CD4-positive, alpha-beta memory T cell (primary cell): Measurements from ENCODE around the gene MTARC1. TPM values are rescaled to one million over a fixed set of nuclear protein-coding genes. Genes with fewer than 3 reads are reported as not detected.

Source experiments
- CTCF ChIA-PET: fragments of 350-600 bp; sonication (Branson Sonifier 250); formaldehyde crosslinking; loops from one replicate; lab custom pipeline; 2021; ENCODE audit warnings: inconsistent platforms; ENCODE audit not compliant: partially characterized antibody; lab: Charles Lee
- POLR2A ChIA-PET: fragments of 350-600 bp; sonication (Branson Sonifier 250); formaldehyde crosslinking; loops from one replicate; lab custom pipeline; 2021; ENCODE audit not compliant: partially characterized antibody; lab: Charles Lee
- DNase-seq, 5 donors: peaks; one replicate each; pipeline versions ENCODE4 v3.0.0 to v3.0.0-alpha.2; 2020 to 2022; ENCODE audit warnings: mixed read lengths in 1 of 5
- H3K27ac ChIP-seq: one replicate; pipeline ENCODE4 v1.7.0; 2013; ENCODE audit warnings: low read depth, low read length
- H3K27me3 ChIP-seq: 2 replicates; pipeline ENCODE4 v1.7.0; 2013; ENCODE audit warnings: mild to moderate bottlenecking, low read length, moderate library complexity; ENCODE audit not compliant: insufficient read depth
- H3K36me3 ChIP-seq: 2 replicates; pipeline ENCODE4 v1.7.0; 2013; ENCODE audit warnings: mild to moderate bottlenecking, low read length, moderate library complexity; ENCODE audit not compliant: insufficient read depth
- H3K4me1 ChIP-seq: 2 replicates; pipeline ENCODE4 v1.7.0; 2013; ENCODE audit warnings: mild to moderate bottlenecking, low read length, moderate library complexity; ENCODE audit not compliant: insufficient read depth
- H3K4me3 ChIP-seq, 2 donors: one replicate each; pipeline ENCODE4 v1.7.0; 2013; ENCODE audit warnings: low read length in 2 of 2, mild to moderate bottlenecking in 1 of 2
- H3K9me3 ChIP-seq, 2 donors: one replicate each; pipeline ENCODE4 v1.7.0; 2013; ENCODE audit warnings: low read length in 2 of 2, control low read depth in 1 of 2; ENCODE audit not compliant: control insufficient read depth in 1 of 2
- H3K27ac Mint-ChIP-seq, 7 donors: one replicate each; pipeline ENCODE4 v1.8.0; 2020 to 2021; ENCODE audit warnings: mixed read lengths in 7 of 7, mild to moderate bottlenecking in 6 of 7, inconsistent platforms in 3 of 7, moderate library complexity in 3 of 7
- H3K27me3 Mint-ChIP-seq, 2 donors: one replicate each; pipeline ENCODE4 v1.8.0; 2020 to 2021; ENCODE audit warnings: mixed read lengths in 2 of 2
- H3K36me3 Mint-ChIP-seq, 2 donors: one replicate each; pipeline ENCODE4 v1.8.0; 2020 to 2021; ENCODE audit warnings: mixed read lengths in 2 of 2, inconsistent platforms in 1 of 2, mild to moderate bottlenecking in 1 of 2
- H3K4me1 Mint-ChIP-seq, 4 donors: one replicate each; pipeline ENCODE4 v1.8.0; 2020 to 2021; ENCODE audit warnings: mixed read lengths in 4 of 4, mild to moderate bottlenecking in 1 of 4
- H3K4me3 Mint-ChIP-seq, 8 donors: one replicate each; pipeline ENCODE4 v1.8.0; 2020 to 2021; ENCODE audit warnings: mixed read lengths in 8 of 8, mild to moderate bottlenecking in 7 of 8, moderate library complexity in 6 of 8, inconsistent platforms in 3 of 8
- H3K9me3 Mint-ChIP-seq, 8 donors: one replicate each; pipeline ENCODE4 v1.8.0; 2020 to 2021; ENCODE audit warnings: mixed read lengths in 8 of 8, mild to moderate bottlenecking in 5 of 8, inconsistent platforms in 3 of 8, moderate library complexity in 1 of 8
- intact Hi-C: fragments of 100-400 bp; cut with micrococcal nuclease; formaldehyde crosslinking; loops from one replicate; pipeline ENCODE4 v1.15.1; 2023
- polyA plus RNA-seq, 2 donors: library from polyadenylated mRNA; unstranded; fragments of 300-500 nt; fragmentation: Illumina TruSeq; gene quantifications; one replicate each; pipeline ENCODE4 v1.2.3, GENCODE V29; 2021
- total RNA-seq, 2 experiments: library from RNA; stranded (reverse); gene quantifications; one replicate each; pipeline ENCODE4 v1.2.3, GENCODE V29; 2021

The MTARC1 gene
- total and polyA plus RNA-seq, 4 experiments from 2014 or later: not detected

GRCh38 chr1:220770245-220770913 lies 16.3 kb upstream of the MTARC1 start:
- H3K4me3 Mint-ChIP-seq: no peak overlapping the region
- no peaks in the 10 kb centered on the region for H3K36me3 Mint-ChIP-seq
- POLR2A ChIA-PET: no interaction called here
- Histone ChIP-seq H3K4me1 (no peaks in the 10 kb centered on the region), H3K9me3 (no peaks in the 10 kb centered on the region), H3K27ac (no peak overlapping the region), H3K27me3 (no peaks in the 10 kb centered on the region), H3K36me3 (no peaks in the 10 kb centered on the region), H3K4me3 (no peak overlapping the region)
- intact Hi-C loops: no loop called here
- CTCF ChIA-PET: no interaction called here
- peaks cover 3 to 17% of the 10 kb centered on the region in 2 donors for H3K27me3 Mint-ChIP-seq
- H3K27ac Mint-ChIP-seq: no peak overlapping the region
- H3K9me3 Mint-ChIP-seq: no peaks in the 10 kb centered on the region
- H3K4me1 Mint-ChIP-seq: no peaks in the 10 kb centered on the region
- no peak for DNase-seq

DNA sequence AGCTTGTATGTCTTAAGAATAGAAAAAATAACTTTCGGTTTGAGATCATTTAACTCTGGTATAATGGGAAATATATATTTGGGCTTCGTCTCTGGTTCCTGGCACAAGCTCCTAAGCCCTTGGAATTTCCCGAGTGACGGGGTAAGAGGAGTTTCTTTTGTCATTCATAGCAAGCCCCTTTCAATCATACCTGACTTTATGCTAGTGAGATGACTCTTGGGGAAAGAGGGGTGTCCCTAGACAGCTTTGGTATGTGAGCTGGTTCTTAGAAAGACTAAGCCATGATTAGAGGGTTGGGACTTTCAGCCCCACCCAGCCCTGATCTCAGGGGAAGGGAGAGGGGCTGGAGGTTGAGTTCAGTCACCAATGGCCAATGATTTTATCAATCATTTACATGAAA lies 13.9 kb upstream of the MTARC1 start:
- POLR2A ChIA-PET: no interaction called here
- Mint-ChIP-seq H3K27me3 (peaks cover 3 to 16% of the 10 kb centered on the region in 2 donors), H3K4me3 (no peak overlapping the region), H3K4me1 (peaks cover 0 to 1% (median 0%) of the 10 kb centered on the region in 4 donors), H3K36me3 (no peaks in the 10 kb centered on the region), H3K9me3 (no peaks in the 10 kb centered on the region), H3K27ac (no peak overlapping the region)
- H3K4me3 ChIP-seq: no peak overlapping the region
- no peak overlapping the region for H3K27ac ChIP-seq
- no peaks in the 10 kb centered on the region for H3K27me3 ChIP-seq
- intact Hi-C loops: no loop called here
- no peaks in the 10 kb centered on the region for H3K36me3 ChIP-seq
- H3K4me1 ChIP-seq: no peaks in the 10 kb centered on the region
- no peaks in the 10 kb centered on the region for H3K9me3 ChIP-seq
- CTCF ChIA-PET: interaction anchor here (0.9 to 2.4 kb wide), 5 partner anchors 8 to 132 kb away, joined by 3 to 8 read pairs (median 4); no protein-coding TSS in a partner anchor
- no peak for DNase-seq

DNA sequence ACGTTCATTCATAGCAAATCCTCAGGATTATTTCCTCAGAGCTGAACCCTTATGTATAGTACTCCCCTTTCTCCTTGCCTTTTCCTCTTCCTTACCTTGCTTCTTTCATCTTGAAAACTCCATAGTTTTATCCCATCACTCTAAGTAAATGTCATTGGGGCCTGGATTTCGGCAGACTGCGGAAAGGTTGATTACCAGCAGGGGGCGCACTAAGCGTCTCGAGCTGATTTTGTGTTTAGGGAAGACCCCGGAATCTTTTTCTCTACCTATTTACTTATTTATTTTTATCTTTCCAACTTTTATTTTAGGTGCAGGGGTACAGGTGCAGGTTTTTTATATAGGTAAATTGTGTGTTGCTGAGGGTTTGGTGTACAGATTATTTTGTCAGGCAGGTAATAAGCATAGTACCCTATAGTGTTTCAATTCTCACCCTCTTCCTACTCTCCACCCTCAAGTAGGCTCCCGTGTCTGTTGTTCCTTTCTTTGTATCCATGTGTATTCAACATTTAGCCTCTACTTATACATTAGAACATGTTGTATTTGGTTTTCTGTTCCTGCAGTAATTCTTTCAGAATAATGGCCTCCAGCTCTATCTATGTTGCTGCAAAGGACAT lies 11.4 kb upstream of the MTARC1 start:
- CTCF ChIA-PET: interaction anchor here (1.0 to 2.0 kb wide), 5 partner anchors 11 to 479 kb away, joined by 3 to 5 read pairs (median 4); no protein-coding TSS in a partner anchor
- DNase-seq: peak in 3 of 5 donors; percentile 4 to 11 (median 10)
- Histone ChIP-seq H3K9me3 (no peaks in the 10 kb centered on the region), H3K4me3 (no peak overlapping the region), H3K36me3 (no peaks in the 10 kb centered on the region), H3K27me3 (no peaks in the 10 kb centered on the region), H3K4me1 (no peaks in the 10 kb centered on the region), H3K27ac (no peak overlapping the region)
- Mint-ChIP-seq H3K4me1 (peaks cover 0 to 1% (median 0%) of the 10 kb centered on the region in 4 donors), H3K4me3 (no peak overlapping the region), H3K27me3 (peaks cover under 1 to 13% of the 10 kb centered on the region in 2 donors), H3K27ac (no peak overlapping the region), H3K9me3 (no peaks in the 10 kb centered on the region), H3K36me3 (no peaks in the 10 kb centered on the region)
- intact Hi-C loops: loop anchor here (5.0 kb wide), 3 partner anchors 478 to 588 kb away; no protein-coding TSS in a partner anchor
- POLR2A ChIA-PET: no interaction called here

DNA sequence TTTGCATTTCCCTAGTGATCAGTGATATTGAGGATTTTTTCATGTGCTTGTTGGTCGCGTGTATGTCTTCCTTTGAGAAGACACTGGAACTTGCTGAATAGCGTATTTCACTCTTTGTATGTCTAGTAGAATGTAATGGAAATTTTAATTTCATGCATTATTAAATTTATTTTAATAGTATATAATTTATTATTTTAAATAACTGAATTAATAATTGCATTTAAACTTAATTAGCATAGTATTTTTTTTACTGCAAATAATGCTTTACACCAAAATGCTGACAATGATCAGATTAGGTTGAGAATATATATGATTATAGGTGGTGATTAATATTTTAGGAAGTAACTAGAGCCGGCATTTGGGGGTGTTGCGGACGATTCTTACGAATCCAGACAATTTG lies 10.5 kb upstream of the MTARC1 start:
- Mint-ChIP-seq H3K27me3 (peaks cover 0 to 13% of the 10 kb centered on the region in 2 donors), H3K4me3 (no peak overlapping the region), H3K9me3 (no peaks in the 10 kb centered on the region), H3K36me3 (no peaks in the 10 kb centered on the region), H3K4me1 (peaks cover 0 to 1% (median 0%) of the 10 kb centered on the region in 4 donors), H3K27ac (no peak overlapping the region)
- ChIA-PET CTCF (interaction anchor here (0.9 to 1.7 kb wide), 6 partner anchors 9 to 480 kb away, joined by 3 to 6 read pairs (median 4); no protein-coding TSS in a partner anchor), POLR2A (no interaction called here)
- no peak overlapping the region for H3K27ac ChIP-seq
- no peak for DNase-seq
- intact Hi-C loops: loop anchor here (1.0 to 5.0 kb wide), 4 partner anchors 96 to 589 kb away; no protein-coding TSS in a partner anchor
- H3K9me3 ChIP-seq: no peaks in the 10 kb centered on the region
- H3K36me3 ChIP-seq: no peaks in the 10 kb centered on the region
- no peaks in the 10 kb centered on the region for H3K4me1 ChIP-seq
- H3K4me3 ChIP-seq: no peak overlapping the region
- H3K27me3 ChIP-seq: no peaks in the 10 kb centered on the region

DNA sequence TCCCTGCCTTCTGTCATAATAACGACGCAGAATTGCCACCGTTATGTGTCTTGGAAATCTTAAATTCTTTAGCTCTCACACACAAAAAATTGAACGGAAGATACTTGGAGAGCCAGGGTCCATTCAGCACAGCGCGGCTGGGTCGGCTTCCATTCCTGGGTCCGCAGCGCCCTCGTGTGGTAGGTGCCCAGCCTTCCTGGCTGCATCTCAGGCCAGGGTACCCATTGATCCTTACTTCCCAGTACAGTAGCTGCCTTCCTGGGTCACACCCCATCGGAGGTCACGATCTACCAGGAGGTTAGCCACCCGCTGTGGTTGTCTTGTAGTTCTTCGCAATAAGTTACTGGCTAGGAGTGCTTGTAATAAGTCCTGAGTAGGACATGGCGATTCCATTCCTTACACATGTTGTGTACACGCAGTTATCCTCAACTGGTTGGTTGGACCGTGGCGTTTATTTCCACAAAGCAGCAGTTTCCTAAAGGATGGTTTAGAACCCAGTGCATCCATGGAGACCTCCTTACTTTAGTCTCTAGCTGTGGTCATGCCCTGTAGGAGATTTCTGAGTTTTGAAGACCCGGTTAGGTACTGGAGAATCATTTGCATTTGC lies 9.9 kb upstream of the MTARC1 start:
- Mint-ChIP-seq H3K27me3 (peaks cover 1 to 15% of the 10 kb centered on the region in 2 donors), H3K27ac (peak overlapping the region in 1 of 7 donors; percentile 36), H3K4me1 (peaks cover 0 to 1% (median 0%) of the 10 kb centered on the region in 4 donors), H3K36me3 (no peaks in the 10 kb centered on the region), H3K4me3 (no peak overlapping the region), H3K9me3 (no peaks in the 10 kb centered on the region)
- Histone ChIP-seq H3K27me3 (no peaks in the 10 kb centered on the region), H3K9me3 (no peaks in the 10 kb centered on the region), H3K36me3 (no peaks in the 10 kb centered on the region), H3K4me1 (no peaks in the 10 kb centered on the region), H3K4me3 (no peak overlapping the region), H3K27ac (no peak overlapping the region)
- ChIA-PET CTCF (interaction anchor here (0.9 to 1.2 kb wide), 5 partner anchors 9 to 480 kb away, joined by 3 to 6 read pairs (median 3); no protein-coding TSS in a partner anchor), POLR2A (no interaction called here)
- peak; percentile 37 to 50 (median 42) for DNase-seq
- intact Hi-C loops: loop anchor here (1.0 to 5.0 kb wide), 4 partner anchors 97 to 590 kb away; no protein-coding TSS in a partner anchor

DNA sequence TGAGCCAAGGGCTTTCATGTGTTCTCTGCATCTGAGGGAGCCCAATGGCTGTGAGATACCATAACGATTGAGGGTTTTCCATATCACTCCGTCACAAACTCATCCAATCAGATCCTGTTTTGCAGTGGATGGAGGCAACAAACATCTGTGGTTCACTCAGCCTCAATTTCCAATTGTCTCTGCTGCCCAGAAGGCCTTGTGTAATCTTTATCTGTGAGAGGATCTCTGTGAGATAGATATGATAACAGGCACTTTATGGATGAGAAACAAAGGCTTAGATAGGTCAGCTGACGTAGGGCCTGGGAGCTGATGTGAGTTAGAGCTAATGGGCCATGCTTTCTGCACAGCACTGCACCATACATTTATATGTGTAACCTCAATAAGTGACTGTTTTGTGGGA lies 3.3 kb upstream of the MTARC1 start:
- peaks cover 26 to 36% of the 10 kb centered on the region in 2 donors for H3K27me3 Mint-ChIP-seq
- DNase-seq: no peak
- H3K36me3 ChIP-seq: no peaks in the 10 kb centered on the region
- H3K4me1 ChIP-seq: no peaks in the 10 kb centered on the region
- ChIA-PET POLR2A (no interaction called here), CTCF (no interaction called here)
- no peaks in the 10 kb centered on the region for H3K36me3 Mint-ChIP-seq
- no peaks in the 10 kb centered on the region for H3K4me1 Mint-ChIP-seq
- intact Hi-C loops: no loop called here
- peak overlapping the region in 1 of 7 donors; percentile 40 for H3K27ac Mint-ChIP-seq
- H3K27me3 ChIP-seq: peaks cover 8% of the 10 kb centered on the region
- no peak overlapping the region for H3K4me3 ChIP-seq
- H3K9me3 ChIP-seq: no peaks in the 10 kb centered on the region
- no peak overlapping the region for H3K27ac ChIP-seq
- no peak overlapping the region for H3K4me3 Mint-ChIP-seq
- no peaks in the 10 kb centered on the region for H3K9me3 Mint-ChIP-seq

DNA sequence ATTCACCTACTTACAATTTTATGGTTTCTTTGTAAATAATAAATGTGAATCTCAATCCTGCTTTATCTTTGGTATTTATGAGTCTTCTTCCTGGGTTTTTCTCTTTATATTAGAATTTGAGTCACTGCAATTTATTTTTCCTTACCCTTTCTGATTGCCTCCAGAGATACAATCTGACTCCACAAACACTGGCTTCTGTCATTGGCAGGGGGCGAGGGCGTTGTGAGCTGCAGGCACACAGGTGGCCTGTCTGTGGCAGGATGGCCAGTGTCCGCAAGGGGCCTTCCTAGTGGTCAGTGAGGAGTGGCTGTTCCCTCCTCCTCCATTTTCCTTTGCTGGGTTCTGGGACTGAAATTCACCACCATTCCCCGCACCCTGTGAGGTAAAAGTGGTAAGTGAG lies 2.0 kb upstream of the MTARC1 start:
- H3K27me3 Mint-ChIP-seq: peaks cover 31 to 38% of the 10 kb centered on the region in 2 donors
- H3K27me3 ChIP-seq: peaks cover 8% of the 10 kb centered on the region
- no peaks in the 10 kb centered on the region for H3K36me3 Mint-ChIP-seq

More for the DNA sequence above, 2.0 kb upstream of the MTARC1 start:
- Histone ChIP-seq H3K36me3 (no peaks in the 10 kb centered on the region), H3K4me3 (no peak overlapping the region), H3K4me1 (no peaks in the 10 kb centered on the region), H3K9me3 (no peaks in the 10 kb centered on the region), H3K27ac (no peak overlapping the region)
- Mint-ChIP-seq H3K9me3 (no peaks in the 10 kb centered on the region), H3K4me1 (no peaks in the 10 kb centered on the region), H3K4me3 (no peak overlapping the region), H3K27ac (no peak overlapping the region)
- CTCF ChIA-PET: no interaction called here
- no peak for DNase-seq
- intact Hi-C loops: no loop called here
- POLR2A ChIA-PET: no interaction called here
